GM10266 (cell line): Measurements from ENCODE around the gene ZNF750.

ENCODE experiments used
- DNase-seq: peaks from one replicate; pipeline ENCODE4 v3.0.0; 2012; ENCODE audit errors: extremely low spot score
- CTCF ChIP-seq: IDR thresholded peaks from 2 replicates; pipeline ENCODE4 v1.5.1; 2012; ENCODE audit warnings: mild to moderate bottlenecking, low read depth; ENCODE audit not compliant: control insufficient read depth, insufficient read depth; ENCODE audit errors: missing control alignments

The ZNF750 gene

GRCh38 chr17:82839617-82840292 is at the start of gene ZNF750:
TSS of gene ZNF750 (minus strand) at chr17:82840022. CDS start at chr17:82832454, 7,568 bp downstream.
- no peak for DNase-seq
- TF ChIP-seq CTCF: no peak

- no peak for DNase-seq
- no peak for TF ChIP-seq CTCF
Measured at GRCh38 chr17:82888583-82889495, 49.0 kb upstream of the ZNF750 start.

DNA sequence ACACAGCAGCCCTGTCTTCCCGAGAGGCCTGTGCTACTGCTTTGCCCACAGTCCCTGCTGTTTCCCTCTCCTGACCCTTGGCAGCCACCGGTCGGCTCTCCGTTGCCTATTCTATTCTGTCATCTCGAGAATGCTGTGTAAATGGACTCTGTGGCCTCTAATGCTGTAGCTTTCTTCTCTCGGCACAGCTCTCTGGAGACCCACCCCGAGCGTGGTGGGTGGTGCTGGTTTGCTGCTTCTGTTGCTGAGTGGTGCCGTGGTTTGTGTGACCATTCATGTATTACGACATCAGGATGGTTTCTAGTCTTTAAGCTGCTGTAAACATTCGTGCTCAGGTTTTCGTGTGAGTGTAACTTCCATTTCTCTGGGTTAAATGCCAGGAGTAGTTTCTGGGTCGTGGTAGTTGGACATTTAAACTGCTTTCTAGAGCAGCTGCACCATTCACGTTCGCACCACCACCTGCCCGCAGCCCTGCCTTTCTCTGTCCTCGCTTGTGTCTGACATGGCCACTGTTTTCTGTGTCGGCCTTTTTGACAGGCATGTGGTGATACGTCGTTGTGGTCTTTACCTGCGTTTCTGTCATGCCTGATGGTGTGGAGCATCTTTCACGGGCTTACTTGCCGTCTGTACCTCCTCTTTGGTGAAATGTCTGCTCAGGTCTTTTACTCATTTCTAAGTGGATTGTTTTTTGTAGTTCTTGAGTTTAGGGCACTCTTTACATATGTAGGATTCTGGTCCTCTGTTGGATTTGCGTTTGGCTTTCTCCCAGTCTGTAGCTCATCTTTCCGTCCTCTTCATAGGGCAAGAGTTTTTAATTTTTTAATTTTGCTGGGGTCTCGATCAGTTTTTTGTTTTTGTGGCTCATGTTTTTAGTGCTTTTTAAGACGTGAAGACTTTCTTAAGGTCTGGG is 47.7 kb upstream of the ZNF750 start:
- DNase-seq: no peak
- no peak for TF ChIP-seq CTCF

DNA sequence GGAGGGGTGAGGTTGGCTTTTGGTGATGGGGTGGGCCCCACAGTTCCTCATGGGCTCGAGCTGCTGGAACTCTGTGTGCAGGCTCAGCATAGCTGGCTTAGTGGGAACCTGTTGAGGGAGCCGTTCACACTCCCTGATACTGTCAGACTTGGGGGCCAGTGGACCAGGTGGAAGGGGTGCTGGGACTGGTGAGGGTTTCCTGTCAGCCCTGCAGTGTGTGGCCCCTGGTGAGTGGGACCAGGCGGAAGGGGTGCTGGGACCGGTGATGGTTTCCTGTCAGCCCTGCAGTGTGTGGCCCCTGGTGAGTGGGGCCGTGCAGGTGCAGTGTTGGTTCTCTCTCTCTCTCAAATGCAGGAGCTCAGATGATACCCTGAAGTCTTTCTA is 45.1 kb upstream of the ZNF750 start:
- DNase-seq: no peak
- no peak for TF ChIP-seq CTCF

DNA sequence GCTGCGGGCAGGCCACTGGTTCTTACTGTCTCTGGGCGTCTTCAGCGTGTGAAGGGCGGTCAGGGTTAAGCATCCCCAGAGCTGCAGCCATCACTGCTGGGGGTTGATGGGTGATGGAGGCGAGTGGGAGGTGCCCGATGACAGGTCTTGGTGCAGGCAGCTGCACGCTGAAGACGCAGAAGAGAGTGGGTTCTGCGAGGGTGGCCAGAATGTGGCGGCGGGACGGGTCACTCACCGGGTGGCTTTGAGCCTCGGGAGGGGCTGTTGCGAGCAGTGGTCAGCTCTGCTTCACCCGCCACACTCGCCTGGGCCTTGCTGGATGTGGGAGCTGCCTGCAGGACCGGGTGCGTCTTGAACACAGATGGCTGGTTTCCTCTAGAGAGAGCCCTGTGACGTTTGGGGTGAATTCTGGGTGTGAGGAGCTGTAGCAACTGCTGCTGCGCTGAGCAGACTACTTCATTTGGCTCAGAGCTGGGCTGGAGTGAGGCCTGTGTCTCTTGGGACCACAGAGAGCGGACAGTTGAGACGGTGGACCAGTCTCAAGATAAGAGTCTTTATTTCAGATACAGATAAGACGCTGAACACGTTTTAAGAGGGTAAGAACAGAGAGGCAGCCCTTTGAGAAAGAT is 44.6 kb upstream of the ZNF750 start:
- TF ChIP-seq CTCF: no peak
- no peak for DNase-seq

DNA sequence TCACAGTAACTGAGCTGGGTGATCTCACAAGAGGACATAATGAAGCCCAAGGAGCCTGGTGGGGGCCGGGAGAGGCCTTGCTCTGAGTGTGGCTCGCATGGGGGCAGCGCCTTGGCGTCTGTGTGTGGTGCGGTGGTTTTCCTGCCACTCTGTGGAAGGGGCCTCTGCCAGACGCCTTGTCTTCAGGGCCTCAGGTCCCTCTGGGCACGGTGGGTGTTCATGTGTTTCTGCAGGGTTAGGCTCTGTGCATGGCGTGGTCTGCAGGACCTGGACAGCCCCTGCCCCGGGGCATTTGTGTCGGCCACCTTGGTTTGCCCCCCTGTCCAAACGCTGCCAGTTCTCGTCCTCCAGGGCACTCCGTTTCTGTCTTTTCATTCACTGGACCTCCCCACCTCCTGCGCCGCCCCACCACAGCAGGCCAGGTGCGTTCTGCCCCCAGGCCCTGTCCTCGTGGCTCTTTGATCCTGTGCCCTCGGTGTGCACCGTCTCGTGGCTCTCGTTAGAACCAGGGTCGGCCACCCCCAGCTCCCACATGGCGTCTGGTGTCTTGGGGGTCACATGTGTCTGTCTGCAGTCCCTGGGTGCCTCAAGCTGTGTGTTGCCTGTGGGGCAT is 43.7 kb upstream of the ZNF750 start:
- no peak for DNase-seq
- TF ChIP-seq CTCF: no peak
